SK-N-MC (cell line): ENCODE results near the gene RXFP3.

Source experiments
- EZH2 ChIP-seq: fragments of 200-600 bp; sonication (generic); IDR thresholded peaks from one replicate; pipeline ENCODE4 v1.6.1; 2017; ENCODE audit warnings: antibody characterized with exemption
- FOXP2 ChIP-seq: optimal IDR thresholded peaks from 2 replicates; pipeline ENCODE3; 2011; ENCODE audit warnings: mild to moderate bottlenecking, moderate library complexity; ENCODE audit not compliant: insufficient read depth; ENCODE audit errors: extremely low read length, control extremely low read depth
- POLR2AphosphoS5 ChIP-seq: IDR thresholded peaks from 2 replicates; pipeline ENCODE4 v1.6.1; 2012; ENCODE audit warnings: mild to moderate bottlenecking, low read depth, low read length, borderline replicate concordance

- TF ChIP-seq EZH2 (no peak), POLR2AphosphoS5 (no peak), FOXP2 (no peak)
Measured at GRCh38 chr5:33938507-33938796, 2.3 kb downstream of the RXFP3 start.
